Measurements from ENCODE around the gene RASL10A. TPM values are rescaled to one million over a fixed set of nuclear protein-coding genes. Genes with fewer than 3 reads are reported as not detected.

The RASL10A gene
- total RNA-seq, 1 donor: 0.86 TPM

DNA sequence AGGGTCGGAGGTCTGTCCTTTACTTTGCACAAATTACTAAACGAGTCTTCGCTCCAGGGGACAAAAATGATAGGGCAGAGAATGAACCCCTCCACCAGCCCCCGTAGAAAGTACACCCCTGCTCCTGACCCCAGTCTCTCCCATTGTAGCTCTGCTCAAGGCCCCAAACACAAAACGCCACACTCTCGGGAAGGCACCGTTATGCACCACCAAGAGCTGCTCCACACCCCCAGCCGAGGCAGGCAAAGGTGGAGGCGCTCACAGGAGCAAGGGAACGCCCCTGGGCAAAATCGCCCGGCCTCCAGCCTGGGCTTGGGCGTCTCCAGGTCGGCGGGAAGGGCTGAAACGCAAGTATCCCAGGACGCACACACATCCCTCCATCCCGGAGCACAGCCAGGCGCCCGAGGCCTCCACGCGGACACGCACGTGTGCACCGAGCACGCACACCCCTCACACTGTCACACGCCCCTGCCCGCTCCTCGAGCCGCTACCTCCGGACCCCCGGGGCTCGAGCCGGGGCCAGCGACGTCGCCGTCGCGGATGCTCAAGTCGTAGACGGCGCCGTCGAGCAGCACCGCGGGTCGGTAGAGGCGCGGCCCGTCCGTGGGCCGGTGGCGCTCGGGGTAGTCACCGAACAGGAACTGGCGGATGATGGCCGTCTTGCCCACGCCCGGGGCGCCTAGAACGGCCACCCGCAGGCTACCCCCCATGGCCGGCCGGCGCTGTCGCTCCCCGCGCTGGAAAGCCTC is 786 bp downstream of the RASL10A start:
- TF ChIP-seq, protein P1, sequence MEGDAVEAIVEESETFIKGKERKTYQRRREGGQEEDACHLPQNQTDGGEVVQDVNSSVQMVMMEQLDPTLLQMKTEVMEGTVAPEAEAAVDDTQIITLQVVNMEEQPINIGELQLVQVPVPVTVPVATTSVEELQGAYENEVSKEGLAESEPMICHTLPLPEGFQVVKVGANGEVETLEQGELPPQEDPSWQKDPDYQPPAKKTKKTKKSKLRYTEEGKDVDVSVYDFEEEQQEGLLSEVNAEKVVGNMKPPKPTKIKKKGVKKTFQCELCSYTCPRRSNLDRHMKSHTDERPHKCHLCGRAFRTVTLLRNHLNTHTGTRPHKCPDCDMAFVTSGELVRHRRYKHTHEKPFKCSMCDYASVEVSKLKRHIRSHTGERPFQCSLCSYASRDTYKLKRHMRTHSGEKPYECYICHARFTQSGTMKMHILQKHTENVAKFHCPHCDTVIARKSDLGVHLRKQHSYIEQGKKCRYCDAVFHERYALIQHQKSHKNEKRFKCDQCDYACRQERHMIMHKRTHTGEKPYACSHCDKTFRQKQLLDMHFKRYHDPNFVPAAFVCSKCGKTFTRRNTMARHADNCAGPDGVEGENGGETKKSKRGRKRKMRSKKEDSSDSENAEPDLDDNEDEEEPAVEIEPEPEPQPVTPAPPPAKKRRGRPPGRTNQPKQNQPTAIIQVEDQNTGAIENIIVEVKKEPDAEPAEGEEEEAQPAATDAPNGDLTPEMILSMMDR (IDR thresholded peaks at IDR 0.05; ENCODE audit: insufficient read depth, low read depth, low read length): no peak
- H3K4me3 ChIP-seq (ENCODE audit: low read depth, low read length): no peak overlapping the region
- DNase-seq (ENCODE audit: low read depth): no peak

DNA sequence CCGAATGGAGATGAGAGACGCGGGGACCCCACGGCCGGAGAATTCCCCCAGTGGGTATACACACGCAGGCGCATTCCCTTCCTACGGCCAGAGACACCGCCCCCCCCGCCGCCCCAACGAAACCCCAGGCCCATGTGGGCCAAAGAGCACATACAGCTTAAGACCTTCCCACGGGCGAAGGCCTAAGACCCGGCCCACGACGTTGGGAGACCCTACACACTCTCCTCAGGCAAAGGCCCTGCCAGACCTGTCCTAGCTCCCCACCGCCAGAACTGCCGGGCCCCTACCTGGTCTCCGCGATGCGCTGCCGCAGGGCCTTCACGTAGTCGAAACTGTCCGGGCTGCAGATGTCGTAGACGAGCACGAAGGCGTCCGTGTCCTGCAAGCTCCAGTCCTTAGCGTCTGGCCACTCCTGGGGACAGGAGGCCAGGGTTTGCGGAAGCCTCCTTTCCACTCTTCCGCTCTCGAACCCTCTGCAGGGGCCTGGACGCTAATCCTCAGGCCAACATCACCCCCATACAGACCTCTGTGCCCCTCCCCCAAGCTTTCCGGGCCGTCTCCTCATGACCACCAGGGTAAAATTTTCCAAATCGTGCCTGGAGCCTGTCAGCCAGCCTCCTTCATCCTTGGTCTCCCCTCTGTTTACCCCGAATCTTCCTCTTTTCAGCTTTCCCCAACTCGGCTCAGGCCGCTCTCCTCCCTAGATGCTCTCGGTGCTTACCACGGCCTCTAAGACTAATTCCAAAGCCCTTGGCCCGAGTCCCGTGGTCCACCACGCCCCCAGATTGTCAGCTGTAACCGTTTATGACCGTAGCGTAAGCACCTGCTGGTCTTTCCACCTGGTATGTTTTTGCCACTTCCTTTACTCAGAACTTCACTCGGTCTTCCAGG is 1.7 kb downstream of the RASL10A start:
- no peak overlapping the region for H3K4me3 ChIP-seq (ENCODE audit: low read depth, low read length)
- TF ChIP-seq, protein P1 (IDR thresholded peaks at IDR 0.05; ENCODE audit: insufficient read depth, low read depth, low read length): no peak
- DNase-seq (ENCODE audit: low read depth): no peak

DNA sequence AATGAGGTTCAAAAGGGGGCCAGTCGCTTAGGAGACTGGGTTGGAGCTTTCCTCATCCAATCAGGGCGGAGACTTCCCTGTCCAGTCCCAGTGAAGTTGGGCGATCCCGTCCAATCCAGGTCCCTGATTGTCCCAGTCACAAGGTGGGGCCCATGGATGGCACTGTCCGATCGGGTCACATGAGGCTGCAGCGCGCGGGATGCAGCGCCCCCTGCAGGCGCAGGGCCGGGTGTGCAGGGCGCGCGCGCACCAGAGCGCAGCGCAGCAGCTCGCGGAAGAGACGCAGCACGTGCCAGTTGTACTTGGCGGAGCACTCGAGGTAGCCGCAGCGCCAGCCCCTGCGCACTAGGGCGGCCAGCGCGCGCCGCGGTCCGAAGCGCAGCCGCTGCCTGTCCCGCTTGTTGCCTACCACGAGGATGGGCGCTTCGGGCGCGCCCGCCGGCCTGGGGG is 2.3 kb downstream of the RASL10A start:
- peak; percentile 22 for DNase-seq (ENCODE audit: low read depth)
- TF ChIP-seq, protein P1 (IDR thresholded peaks at IDR 0.05; ENCODE audit: insufficient read depth, low read depth, low read length): peak; percentile 63
- no peak overlapping the region for H3K4me3 ChIP-seq (ENCODE audit: low read depth, low read length)

DNA sequence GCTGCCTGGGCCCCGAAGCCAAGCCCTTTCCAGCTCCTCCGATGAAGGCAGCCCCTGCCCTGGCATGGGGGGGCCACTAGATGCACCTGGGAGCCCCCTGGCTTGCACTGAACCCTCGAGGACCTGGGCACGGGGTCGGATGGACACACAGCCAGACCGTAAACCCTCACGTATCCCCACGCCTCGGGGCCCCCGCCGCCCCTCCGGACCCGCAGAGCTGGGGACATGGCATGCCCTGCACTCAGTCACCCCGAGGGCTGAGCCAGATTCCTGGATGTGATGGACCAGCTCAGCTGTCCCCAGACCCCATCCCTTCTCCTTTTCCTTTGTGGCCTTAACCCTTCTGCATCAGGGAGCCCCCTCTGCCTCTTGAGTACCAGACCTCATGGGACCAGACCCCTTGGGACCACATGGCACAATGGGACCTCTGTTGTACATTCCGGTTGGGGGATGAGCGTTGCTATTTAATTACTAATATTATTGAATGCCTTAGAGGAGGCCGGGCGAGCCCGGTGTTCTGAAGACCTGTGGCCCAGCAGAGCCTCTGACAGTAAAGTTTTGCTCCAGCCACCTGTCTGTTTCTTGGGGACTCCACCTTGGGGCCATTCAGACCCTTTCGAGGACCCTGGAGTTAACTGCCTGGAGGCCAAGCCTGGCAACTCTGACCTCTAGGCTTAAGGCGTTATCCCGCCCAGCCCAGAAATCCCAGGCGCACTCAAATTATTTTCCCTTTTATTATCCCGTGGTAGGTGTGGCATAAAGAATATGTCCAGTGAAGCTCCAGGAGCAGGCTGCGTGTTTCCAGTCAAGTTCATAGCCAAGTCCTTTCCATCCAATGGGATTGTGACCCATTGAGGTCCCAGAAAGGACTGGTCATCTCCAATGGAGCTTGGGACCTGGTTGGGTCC is 3.0 kb downstream of the RASL10A start:
- H3K4me3 ChIP-seq (ENCODE audit: low read depth, low read length): no peak overlapping the region
- no peak for DNase-seq (ENCODE audit: low read depth)
- TF ChIP-seq, protein P1 (IDR thresholded peaks at IDR 0.05; ENCODE audit: insufficient read depth, low read depth, low read length): no peak

DNA sequence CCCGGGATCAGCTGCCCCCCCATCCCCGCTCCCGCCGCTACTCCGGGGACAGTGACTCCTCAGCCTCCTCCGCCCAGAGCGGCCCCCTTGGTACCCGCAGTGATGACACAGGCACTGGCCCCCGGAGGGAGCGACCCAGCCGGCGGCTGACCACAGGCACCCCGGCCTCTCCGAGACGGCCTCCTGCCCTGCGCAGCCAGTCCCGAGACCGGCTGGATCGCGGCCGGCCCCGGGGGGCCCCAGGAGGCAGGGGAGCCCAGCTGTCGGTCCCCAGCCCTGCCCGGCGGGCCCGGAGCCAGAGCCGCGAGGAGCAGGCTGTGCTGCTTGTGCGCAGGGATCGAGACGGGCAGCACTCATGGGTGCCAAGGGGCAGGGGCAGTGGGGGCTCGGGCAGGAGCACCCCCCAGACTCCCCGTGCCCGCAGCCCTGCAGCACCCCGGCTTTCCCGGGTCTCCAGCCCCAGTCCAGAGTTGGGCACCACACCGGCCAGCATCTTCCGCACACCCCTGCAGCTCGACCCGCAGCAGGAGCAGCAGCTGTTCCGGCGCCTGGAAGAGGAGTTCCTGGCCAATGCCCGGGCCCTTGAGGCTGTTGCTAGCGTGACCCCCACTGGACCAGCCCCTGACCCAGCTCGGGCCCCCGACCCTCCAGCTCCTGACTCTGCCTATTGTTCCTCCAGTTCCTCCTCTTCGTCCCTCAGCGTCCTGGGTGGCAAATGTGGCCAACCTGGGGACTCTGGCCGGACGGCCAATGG is 3.9 kb downstream of the RASL10A start:
- TF ChIP-seq, protein P1 (IDR thresholded peaks at IDR 0.05; ENCODE audit: insufficient read depth, low read depth, low read length): no peak
- DNase-seq (ENCODE audit: low read depth): no peak
- no peak overlapping the region for H3K4me3 ChIP-seq (ENCODE audit: low read depth, low read length)

Measured in fibroblast of villous mesenchyme (primary cell).